UCSD-AML1 (cell line): ENCODE data around the gene ANKRD16.
"Not testable (repeated sequence)": the region's sequence is repeated elsewhere in the genome, so short reads cannot be mapped to it uniquely, and the experiment has no call there.

Experiments
- DNase-seq: peaks from one replicate; lab custom pipeline; 2025; ENCODE audit not compliant: unreplicated experiment; lab: John Stamatoyannopoulos, UW

The ANKRD16 gene

GRCh38 chr10:5877041-5877440 is 12.7 kb downstream of the ANKRD16 start:
- DNase-seq = not testable (repeated sequence)

- no peak for DNase-seq
These were observed 13.4 kb downstream of the ANKRD16 start for GRCh38 chr10:5876181-5876768.

DNA sequence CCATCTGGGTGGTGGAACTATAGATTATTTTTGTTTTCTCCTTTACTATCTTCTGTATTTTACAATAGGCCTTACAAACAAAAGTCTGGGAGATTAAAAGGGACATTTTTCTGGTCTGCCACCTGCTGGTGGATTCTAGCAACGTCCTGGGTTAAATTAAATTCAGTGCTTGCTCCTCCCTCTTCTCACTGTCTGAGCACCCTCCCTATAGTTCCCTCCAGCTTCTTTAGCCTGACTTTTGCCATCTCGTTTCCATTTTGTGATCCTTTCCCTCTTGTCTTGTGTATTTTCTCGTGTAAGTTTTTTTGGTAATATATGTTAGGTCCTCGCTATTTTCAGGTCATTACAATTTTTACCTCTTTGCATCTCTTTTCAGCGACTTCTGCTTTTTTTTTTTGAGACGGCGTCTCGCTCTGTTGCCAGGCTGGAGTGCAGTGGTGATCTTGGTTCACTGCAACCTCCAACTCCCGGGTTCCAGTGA is 16.1 kb downstream of the ANKRD16 start:
- peak; percentile 53 for DNase-seq

- DNase-seq = no peak
These were observed 18.1 kb downstream of the ANKRD16 start for GRCh38 chr10:5871596-5871995.

- no peak for DNase-seq
These were observed 20.5 kb downstream of the ANKRD16 start for GRCh38 chr10:5869156-5869555.

- not testable (repeated sequence) for DNase-seq
These were observed 21.3 kb downstream of the ANKRD16 start for GRCh38 chr10:5868383-5868782.

DNA sequence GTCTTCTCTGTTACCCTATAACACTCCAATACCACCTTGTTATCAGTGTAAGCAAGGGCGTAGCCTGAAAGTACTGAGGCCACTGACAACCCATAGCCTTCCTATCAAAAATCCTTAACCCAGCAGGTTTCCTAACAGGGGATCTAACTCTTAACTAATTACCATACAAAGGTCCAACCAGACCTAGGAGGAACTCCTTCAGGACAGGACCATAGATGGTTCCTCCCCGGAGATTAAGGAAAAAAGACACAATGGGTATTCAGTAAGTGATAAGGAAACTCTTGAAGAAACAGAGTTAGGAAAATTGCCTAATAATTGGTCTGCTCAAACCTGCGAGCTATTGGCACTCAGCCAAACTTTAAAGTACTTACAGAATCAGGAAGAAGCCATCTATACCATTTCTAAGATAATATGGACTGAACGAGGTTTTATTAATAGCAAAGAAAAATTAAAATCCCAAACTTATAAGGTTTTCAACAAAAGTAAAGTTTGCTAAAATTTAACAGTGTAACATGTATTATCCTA is 22.5 kb downstream of the ANKRD16 start:
- not testable (repeated sequence) for DNase-seq

- not testable (repeated sequence) for DNase-seq
These were observed 23.1 kb downstream of the ANKRD16 start for GRCh38 chr10:5866451-5867081.

DNA sequence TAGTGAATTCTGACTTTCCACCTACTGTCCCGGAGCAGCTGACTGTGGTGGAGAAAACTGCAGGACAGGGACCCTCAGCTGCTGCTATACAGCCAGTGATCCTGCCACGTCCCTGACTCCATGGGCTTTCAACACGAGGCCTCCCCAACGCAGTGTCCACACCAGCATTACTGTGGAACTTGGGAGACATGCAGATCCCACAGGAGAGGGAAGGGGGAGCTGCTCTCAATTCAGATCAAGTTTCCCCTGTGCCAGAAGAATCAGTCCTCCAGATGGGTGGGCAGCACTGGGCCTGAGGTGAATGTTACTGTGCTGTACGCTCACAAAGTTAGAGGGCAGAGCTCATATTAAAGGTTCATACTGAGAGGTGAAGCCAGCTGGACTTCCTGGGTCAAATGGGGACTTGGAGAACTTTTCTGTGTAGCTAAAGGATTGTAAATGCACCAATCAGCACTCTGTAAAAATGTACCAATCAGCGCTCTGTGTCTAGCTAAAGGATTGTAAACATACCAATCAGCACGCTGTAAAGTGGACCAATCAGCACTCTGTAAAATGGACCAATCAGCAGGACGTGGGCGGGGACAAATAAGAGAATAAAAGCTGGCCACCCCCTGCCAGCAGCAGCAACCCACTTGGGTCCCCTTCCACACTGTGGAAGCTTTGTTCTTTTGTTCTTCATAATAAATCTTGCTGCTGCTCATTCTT is 26.6 kb downstream of the ANKRD16 start:
- not testable (repeated sequence) for DNase-seq

GRCh38 chr10:5862360-5862961 is 27.2 kb downstream of the ANKRD16 start:
- DNase-seq = no peak

- DNase-seq = no peak
These were observed 29.6 kb downstream of the ANKRD16 start for GRCh38 chr10:5860066-5860465.

DNA sequence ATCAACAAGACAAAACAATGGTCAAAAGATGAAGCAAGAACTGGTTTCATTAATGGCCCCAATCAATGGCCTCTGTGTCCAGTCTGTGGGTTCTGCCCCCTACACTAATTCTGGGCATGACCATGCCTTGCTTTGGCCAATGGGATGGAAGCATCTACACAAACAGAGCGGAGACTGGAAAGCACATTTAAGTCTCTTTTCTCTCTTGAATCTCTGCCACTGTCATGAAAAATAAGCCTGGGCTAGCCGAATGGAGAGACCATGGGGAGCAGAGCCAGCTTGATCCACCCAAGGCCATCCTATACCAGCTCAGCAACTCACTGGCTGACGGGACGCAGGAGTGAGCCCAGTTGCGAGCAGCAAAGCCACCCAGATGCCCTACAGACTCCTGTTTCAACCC is 30.9 kb downstream of the ANKRD16 start:
- no peak for DNase-seq

DNA sequence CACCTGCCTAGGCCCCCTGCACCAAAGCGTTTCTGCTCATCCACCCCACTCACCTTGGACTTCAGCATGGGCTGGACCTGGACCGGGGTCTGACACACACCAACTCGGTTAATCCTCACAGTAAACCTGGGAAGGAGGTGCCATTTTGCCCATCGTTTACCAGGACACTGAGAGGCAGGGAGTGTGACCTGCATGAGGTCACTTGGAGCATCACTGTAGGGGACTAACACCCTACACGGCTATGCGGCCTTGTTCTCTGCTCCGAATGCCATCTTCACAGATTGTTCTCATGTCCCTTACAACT is 33.0 kb downstream of the ANKRD16 start:
- no peak for DNase-seq

DNA sequence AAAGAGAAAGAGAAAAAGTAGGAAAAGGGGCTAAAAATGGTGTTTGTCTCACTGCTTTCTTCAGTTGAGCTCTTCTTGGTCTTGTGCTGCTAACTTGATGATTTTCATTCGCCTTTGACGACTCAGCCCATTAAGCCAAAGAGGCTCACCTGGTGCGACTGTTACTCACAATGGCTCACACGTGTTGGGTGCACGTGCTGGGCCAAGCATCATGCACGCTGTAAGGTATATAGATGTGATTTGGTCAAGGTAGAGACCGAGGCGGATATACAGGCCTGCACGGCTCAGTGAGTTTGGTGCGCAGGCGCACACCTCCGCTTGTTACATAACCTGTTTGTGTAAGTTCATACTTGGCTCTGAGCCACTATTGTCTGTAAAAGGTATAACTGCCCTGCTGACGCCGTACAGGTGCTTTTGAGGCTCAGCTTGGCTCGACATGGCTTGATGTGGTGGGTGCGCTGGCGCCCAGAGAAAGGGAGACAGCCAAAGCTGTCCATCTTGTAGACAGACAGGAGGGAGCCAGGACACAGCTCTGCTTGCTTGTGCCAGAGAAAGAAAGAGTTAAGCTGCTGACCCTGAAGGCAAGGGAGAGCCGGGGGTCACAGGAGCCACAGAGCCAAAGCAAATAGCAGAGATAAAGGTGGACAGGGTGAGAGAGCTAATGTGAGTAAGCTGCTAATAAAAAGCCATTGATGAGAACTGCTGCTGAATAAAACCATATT is 33.6 kb downstream of the ANKRD16 start:
- no peak for DNase-seq

- DNase-seq = no peak
These were observed 35.6 kb downstream of the ANKRD16 start for GRCh38 chr10:5854131-5854475.

DNA sequence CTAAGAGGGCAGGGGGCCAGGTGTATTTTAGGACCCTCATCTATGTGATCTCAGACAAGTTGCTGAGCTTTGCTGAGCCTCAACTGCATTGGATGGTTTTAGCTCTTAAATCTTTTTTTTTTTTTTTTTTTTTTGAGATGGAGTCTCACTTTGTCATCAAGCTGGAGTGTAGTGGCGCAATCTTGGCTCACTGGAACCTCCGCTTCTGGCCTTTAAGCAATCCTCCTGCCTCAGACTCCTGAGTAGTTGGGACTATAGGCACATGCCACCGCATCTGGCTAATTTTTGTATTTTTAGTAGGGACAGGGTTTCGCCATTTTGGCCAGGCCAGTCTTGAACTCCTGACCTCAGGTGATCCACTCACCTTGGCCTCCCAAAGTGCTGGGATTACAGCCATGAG is 43.0 kb downstream of the ANKRD16 start:
- not testable (repeated sequence) for DNase-seq

GRCh38 chr10:5844345-5845055 is 45.2 kb downstream of the ANKRD16 start:
- DNase-seq = no peak

- DNase-seq = no peak
These were observed 45.9 kb downstream of the ANKRD16 start for GRCh38 chr10:5843686-5844344.

- no peak for DNase-seq
These were observed 47.7 kb downstream of the ANKRD16 start for GRCh38 chr10:5841965-5842364.
